ENCODE results near the gene DLG2. TPM values are rescaled to one million over a fixed set of nuclear protein-coding genes. Genes with fewer than 3 reads are reported as not detected.

DLG2 gene
- total RNA-seq, 1 donor from 2014 or later: 2.1 TPM

DNA sequence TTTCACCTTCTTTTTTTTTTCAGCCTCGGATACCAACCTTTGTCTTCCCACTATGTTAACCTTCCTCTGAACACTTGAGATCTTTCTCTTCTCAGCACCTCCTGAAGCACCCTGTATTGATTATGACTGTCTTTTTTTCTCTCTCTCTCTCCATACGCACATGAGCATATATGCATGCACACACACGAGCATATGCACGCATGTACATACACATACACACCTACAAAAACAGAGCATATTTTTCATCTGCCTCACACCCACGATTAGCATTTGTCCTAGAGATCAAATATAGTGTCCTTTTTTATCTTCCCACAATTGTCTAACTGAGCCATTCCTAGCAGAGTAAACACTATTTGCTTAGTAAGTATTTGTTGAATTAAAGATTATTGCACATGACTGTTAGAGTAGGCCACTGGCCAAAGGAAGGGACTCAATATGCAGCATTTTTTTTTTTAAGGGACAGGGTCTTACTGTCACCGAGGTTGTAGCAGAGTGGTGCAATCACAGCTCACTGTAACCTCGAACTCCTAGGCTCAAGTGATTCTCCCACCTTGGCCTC lies 1718.8 kb downstream of the DLG2 start:
- intact Hi-C loops (cut with micrococcal nuclease): no loop called here
- Mint-ChIP-seq H3K27me3 (ENCODE audit: insufficient read depth) (no peaks in the 10 kb centered on the region), H3K4me1 (ENCODE audit: low read depth) (no peaks in the 10 kb centered on the region), H3K27ac (no peak overlapping the region), H3K4me3 (no peak overlapping the region), H3K9me3 (no peaks in the 10 kb centered on the region), H3K36me3 (ENCODE audit: low read depth) (no peaks in the 10 kb centered on the region)
- DNase-seq (ENCODE audit: low spot score): no peak

DNA sequence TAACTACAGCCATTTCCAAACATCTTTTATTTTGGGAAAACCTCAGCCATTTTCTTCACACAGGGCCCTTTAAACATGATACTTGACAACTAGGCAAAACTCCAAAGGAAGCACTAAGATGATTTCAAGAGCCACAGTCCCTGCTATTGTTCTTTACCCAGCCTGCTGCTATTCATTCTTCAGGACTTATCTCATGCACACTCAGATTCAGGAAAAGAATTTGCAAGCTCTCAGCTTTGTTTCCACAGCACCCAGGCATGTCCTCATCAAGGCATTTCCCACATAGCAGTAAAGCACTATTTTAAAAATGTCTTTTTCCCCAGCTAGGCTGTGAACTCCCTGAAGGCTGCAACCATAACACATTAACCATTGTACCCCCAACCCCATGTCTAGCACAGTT lies 1731.6 kb downstream of the DLG2 start:
- no peak for DNase-seq (ENCODE audit: low spot score)
- H3K9me3 Mint-ChIP-seq: no peaks in the 10 kb centered on the region
- no peaks in the 10 kb centered on the region for H3K36me3 Mint-ChIP-seq (ENCODE audit: low read depth)
- no peak overlapping the region for H3K4me3 Mint-ChIP-seq
- H3K27ac Mint-ChIP-seq: no peak overlapping the region
- intact Hi-C loops (cut with micrococcal nuclease): no loop called here
- H3K4me1 Mint-ChIP-seq (ENCODE audit: low read depth): no peaks in the 10 kb centered on the region
- no peaks in the 10 kb centered on the region for H3K27me3 Mint-ChIP-seq (ENCODE audit: insufficient read depth)

DNA sequence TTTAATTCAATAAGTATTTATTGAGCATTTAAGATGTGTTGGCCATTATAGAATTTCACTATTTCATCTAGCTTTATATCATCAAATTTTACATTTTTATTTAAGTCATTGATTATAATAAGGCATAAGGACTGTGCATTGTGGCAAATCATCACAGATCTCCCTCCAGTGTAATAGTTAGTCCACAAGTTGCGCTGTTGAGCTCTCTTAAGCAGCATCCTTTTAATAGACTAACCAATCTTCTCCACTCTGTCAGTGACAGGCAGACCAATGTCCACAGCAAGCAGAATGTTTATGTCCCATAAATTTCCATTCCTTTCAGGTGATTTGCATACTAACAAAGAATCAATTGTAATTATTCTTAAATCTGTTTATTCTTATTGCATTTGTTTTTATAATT lies 1745.7 kb downstream of the DLG2 start:
- Mint-ChIP-seq H3K27ac (no peak overlapping the region), H3K4me3 (no peak overlapping the region), H3K36me3 (ENCODE audit: low read depth) (no peaks in the 10 kb centered on the region), H3K9me3 (no peaks in the 10 kb centered on the region), H3K4me1 (ENCODE audit: low read depth) (no peaks in the 10 kb centered on the region), H3K27me3 (ENCODE audit: insufficient read depth) (no peaks in the 10 kb centered on the region)
- intact Hi-C loops (cut with micrococcal nuclease): no loop called here
- DNase-seq (ENCODE audit: low spot score): no peak

DNA sequence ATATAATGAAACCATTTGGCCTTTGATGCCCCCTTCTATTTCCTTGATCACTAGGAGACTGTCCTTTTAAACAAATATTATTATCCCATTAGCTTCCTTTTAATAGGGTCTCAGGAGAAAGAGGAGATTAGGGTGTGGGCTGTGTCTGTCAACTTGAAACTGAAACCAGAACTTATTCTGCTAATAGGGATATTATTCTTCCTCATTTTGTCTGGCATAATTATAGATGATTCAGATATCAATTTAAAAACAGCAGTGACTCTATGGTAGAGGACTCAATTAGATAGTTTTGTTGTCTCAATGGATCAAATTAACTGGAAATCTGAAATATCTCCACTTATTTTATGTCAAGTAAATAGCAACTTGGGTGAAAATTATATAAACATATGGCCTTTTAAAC lies 1756.1 kb downstream of the DLG2 start:
- no peak overlapping the region for H3K27ac Mint-ChIP-seq
- intact Hi-C loops (cut with micrococcal nuclease): no loop called here
- H3K4me3 Mint-ChIP-seq: no peak overlapping the region
- no peak for DNase-seq (ENCODE audit: low spot score)
- H3K36me3 Mint-ChIP-seq (ENCODE audit: low read depth): no peaks in the 10 kb centered on the region
- no peaks in the 10 kb centered on the region for H3K27me3 Mint-ChIP-seq (ENCODE audit: insufficient read depth)
- H3K4me1 Mint-ChIP-seq (ENCODE audit: low read depth): no peaks in the 10 kb centered on the region
- H3K9me3 Mint-ChIP-seq: no peaks in the 10 kb centered on the region

DNA sequence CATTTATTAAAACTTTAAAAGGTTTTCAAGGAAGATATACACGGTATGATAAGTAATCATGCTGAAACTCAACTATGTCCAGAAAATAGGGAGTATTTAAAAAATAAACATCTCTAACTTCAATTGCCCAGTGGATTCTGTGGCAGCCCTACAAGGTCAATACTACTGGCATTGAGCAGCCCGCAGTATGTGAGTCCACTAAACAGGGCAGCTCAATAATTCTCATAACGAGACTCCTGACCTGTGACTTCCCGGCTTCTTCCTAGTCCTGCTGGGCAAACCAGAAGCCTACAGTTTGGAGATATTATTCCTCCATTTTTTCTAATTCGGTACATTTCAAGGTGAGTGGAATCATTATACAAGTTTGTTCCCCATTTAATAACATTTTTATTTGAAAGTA lies 1760.5 kb downstream of the DLG2 start:
- no peaks in the 10 kb centered on the region for H3K27me3 Mint-ChIP-seq (ENCODE audit: insufficient read depth)
- no peaks in the 10 kb centered on the region for H3K4me1 Mint-ChIP-seq (ENCODE audit: low read depth)
- no peaks in the 10 kb centered on the region for H3K9me3 Mint-ChIP-seq
- H3K27ac Mint-ChIP-seq: no peak overlapping the region
- DNase-seq (ENCODE audit: low spot score): no peak
- H3K36me3 Mint-ChIP-seq (ENCODE audit: low read depth): no peaks in the 10 kb centered on the region
- no peak overlapping the region for H3K4me3 Mint-ChIP-seq
- intact Hi-C loops (cut with micrococcal nuclease): no loop called here

DNA sequence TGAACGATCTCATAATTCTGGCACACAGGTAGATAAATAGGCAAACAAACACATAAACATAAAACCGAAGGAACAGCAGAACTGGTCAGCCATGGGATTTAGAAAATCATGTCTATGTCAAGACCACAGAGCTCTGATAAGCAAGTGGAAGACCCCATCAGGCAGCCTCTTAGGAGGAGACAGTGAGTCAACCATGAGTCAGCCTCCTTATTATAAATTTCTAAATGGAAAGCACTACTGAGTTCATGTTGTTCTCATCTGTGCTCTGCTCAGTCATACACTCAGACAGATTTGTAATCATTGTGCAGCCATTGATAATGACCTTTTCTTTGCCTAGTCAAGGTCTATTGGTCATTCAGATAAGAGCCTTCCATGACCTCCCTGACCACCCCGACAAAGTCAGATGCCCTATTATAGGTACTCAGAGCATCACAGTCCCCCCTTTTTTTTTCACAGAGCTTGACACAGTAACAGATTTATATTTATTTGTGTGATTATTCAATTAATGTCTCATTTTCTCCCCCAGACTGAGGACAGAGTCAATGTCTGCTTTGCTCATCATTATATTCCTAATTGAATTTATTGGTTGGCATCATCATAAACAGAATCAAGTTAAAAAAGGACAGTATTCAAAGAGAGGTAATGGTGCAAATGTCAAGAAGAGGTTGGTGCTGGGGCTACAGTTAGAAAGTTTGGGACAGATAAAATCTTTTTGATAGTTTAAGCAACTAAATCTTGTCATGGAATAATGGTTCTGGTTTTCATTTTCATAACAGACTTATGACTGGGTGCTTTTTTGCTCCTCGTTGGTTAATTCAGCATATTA lies 1761.3 kb downstream of the DLG2 start:
- no peaks in the 10 kb centered on the region for H3K36me3 Mint-ChIP-seq (ENCODE audit: low read depth)
- no peaks in the 10 kb centered on the region for H3K9me3 Mint-ChIP-seq
- no peak overlapping the region for H3K27ac Mint-ChIP-seq
- H3K4me1 Mint-ChIP-seq (ENCODE audit: low read depth): no peaks in the 10 kb centered on the region
- intact Hi-C loops (cut with micrococcal nuclease): no loop called here
- H3K27me3 Mint-ChIP-seq (ENCODE audit: insufficient read depth): no peaks in the 10 kb centered on the region
- DNase-seq (ENCODE audit: low spot score): no peak
- no peak overlapping the region for H3K4me3 Mint-ChIP-seq

DNA sequence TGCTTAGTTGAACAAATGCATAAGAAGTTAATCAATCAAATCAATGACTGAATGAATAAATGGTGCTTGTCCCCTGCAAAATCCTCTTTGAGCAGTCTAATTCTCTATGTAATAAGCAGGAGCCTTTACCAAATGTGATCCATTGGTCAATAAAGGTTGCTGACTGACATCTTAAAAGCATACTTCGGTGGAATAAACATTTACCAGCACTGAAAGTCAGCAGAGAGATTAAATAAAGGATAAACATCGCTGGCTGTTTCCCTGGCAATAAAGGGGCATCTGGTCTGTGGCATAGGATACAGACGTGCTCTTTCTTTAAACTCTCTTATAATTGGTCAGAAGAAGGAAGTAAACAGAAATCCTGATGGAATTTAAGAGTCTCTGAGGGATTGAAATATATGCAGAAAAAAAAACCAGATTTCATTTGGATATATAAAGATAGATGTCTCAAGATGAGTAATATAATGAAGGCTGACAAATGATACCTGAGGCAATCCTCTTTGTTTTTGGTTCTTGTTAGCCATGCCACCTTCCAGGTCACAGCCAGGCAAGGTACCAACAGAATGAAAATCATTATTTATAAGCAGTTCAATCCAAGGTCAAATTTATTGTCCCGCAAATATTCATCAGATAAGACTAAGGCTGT lies 1762.6 kb downstream of the DLG2 start:
- DNase-seq (ENCODE audit: low spot score): no peak
- Mint-ChIP-seq H3K4me3 (no peak overlapping the region), H3K27ac (no peak overlapping the region), H3K36me3 (ENCODE audit: low read depth) (no peaks in the 10 kb centered on the region), H3K27me3 (ENCODE audit: insufficient read depth) (no peaks in the 10 kb centered on the region), H3K9me3 (no peaks in the 10 kb centered on the region), H3K4me1 (ENCODE audit: low read depth) (no peaks in the 10 kb centered on the region)
- intact Hi-C loops (cut with micrococcal nuclease): no loop called here

DNA sequence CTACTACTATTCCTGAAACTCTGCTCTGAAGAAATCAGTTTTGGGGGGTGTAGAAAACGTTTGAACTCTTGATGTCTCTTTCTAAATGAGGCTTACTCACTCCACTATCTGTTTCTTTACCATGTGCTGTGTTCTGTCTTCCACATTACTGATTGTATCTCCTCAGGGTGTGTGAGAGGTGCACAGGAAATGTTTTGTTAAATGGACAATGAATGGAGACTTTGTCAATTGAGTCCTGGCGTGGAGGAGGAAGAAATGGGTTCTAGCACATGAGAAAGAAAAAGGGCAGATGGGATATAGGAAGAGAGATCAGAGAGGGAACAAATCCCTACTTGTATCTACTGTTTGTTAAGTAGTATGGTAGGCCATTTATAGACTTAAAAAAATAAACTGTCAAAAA lies 1763.9 kb downstream of the DLG2 start:
- Mint-ChIP-seq H3K27me3 (ENCODE audit: insufficient read depth) (no peaks in the 10 kb centered on the region), H3K9me3 (peaks cover 7% of the 10 kb centered on the region), H3K4me3 (no peak overlapping the region), H3K4me1 (ENCODE audit: low read depth) (no peaks in the 10 kb centered on the region), H3K27ac (no peak overlapping the region), H3K36me3 (ENCODE audit: low read depth) (no peaks in the 10 kb centered on the region)
- DNase-seq (ENCODE audit: low spot score): no peak
- intact Hi-C loops (cut with micrococcal nuclease): no loop called here

DNA sequence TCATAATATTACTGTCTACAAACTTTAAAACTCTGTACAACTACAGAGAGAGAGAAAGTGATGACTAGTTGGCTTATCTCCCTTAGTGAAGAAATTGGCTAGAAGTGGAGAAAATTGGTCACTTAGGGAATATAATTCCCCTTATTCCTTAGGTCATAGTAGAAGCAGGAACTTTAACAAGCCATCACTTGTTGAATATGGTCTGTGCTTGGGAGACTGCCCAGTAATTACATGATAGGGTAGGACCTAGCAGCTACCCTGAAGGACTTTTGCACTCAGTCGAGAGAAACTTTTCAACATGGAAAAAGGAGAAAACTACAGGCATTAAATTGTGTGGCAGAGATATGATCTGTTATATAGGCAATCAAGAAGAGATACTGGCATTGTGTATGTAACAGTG lies 1764.5 kb downstream of the DLG2 start:
- peaks cover 7% of the 10 kb centered on the region for H3K9me3 Mint-ChIP-seq
- H3K4me3 Mint-ChIP-seq: no peak overlapping the region
- intact Hi-C loops (cut with micrococcal nuclease): no loop called here
- H3K27ac Mint-ChIP-seq: no peak overlapping the region
- no peaks in the 10 kb centered on the region for H3K36me3 Mint-ChIP-seq (ENCODE audit: low read depth)
- DNase-seq (ENCODE audit: low spot score): no peak
- H3K27me3 Mint-ChIP-seq (ENCODE audit: insufficient read depth): no peaks in the 10 kb centered on the region
- H3K4me1 Mint-ChIP-seq (ENCODE audit: low read depth): no peaks in the 10 kb centered on the region

DNA sequence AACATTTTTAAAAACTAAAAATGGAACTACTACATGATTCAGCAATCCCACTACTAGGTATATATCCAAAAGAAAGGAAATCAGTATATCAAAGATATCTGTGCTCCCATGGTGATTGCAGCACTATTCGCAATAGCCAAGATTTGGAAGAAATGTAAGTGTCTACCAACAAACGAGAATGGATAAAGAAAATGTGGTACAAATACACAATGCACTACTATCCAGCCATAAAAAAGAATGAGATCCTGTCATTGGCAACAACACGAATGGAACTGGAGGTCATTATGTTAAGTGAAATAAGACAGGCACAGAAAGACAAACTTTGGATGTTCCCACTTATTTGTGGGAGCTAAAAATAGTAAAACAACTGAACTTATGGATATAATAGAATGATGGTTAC lies 1765.1 kb downstream of the DLG2 start:
- H3K9me3 Mint-ChIP-seq: peaks cover 7% of the 10 kb centered on the region
- no peak overlapping the region for H3K27ac Mint-ChIP-seq
- no peaks in the 10 kb centered on the region for H3K4me1 Mint-ChIP-seq (ENCODE audit: low read depth)
- no peak overlapping the region for H3K4me3 Mint-ChIP-seq
- H3K36me3 Mint-ChIP-seq (ENCODE audit: low read depth): no peaks in the 10 kb centered on the region
- intact Hi-C loops (cut with micrococcal nuclease): no loop called here
- no peaks in the 10 kb centered on the region for H3K27me3 Mint-ChIP-seq (ENCODE audit: insufficient read depth)
- DNase-seq (ENCODE audit: low spot score): no peak

DNA sequence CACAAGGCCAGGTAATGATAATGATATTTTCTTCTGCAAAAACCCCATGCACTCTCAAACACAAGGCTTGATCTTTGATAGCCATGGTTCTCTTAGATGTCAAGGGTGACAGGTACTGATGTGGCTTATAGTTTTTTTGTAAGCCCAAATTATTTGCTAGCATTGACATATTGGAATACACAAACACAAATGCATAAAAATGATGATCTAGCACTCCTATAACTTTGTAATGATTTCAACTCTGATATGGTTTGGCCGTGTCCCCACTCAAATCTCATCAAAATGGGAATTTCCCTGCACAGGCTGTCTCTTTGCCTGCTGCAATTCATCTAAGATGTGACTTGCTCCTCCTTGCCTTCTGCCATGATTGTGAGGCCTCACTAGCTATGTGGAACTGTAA lies 1768.5 kb downstream of the DLG2 start:
- Mint-ChIP-seq H3K27me3 (ENCODE audit: insufficient read depth) (no peaks in the 10 kb centered on the region), H3K4me3 (no peak overlapping the region), H3K4me1 (ENCODE audit: low read depth) (no peaks in the 10 kb centered on the region), H3K36me3 (ENCODE audit: low read depth) (no peaks in the 10 kb centered on the region), H3K9me3 (peaks cover 7% of the 10 kb centered on the region), H3K27ac (no peak overlapping the region)
- intact Hi-C loops (cut with micrococcal nuclease): no loop called here
- no peak for DNase-seq (ENCODE audit: low spot score)

DNA sequence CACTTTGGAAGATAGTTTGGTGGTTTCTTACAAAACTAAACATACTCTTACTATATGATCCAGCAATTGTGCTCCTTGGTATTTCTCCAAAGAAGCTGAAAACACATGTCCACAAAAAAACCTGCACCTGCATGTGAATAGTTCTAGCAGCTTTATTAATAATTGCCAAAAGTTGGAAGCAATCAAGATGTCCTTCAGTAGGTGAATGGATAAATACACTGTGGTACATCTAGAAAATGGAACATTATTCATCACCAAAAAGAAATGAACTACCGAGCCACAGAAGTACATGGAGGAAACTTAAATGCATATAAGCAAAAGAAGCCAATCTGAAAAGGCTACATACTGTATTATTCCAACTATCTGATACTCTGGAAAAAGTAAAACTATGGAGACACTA lies 1771.9 kb downstream of the DLG2 start:
- Mint-ChIP-seq H3K27me3 (ENCODE audit: insufficient read depth) (no peaks in the 10 kb centered on the region), H3K9me3 (peaks cover 7% of the 10 kb centered on the region), H3K4me3 (no peak overlapping the region), H3K4me1 (ENCODE audit: low read depth) (no peaks in the 10 kb centered on the region), H3K27ac (no peak overlapping the region), H3K36me3 (ENCODE audit: low read depth) (no peaks in the 10 kb centered on the region)
- DNase-seq (ENCODE audit: low spot score): no peak
- intact Hi-C loops (cut with micrococcal nuclease): no loop called here

DNA sequence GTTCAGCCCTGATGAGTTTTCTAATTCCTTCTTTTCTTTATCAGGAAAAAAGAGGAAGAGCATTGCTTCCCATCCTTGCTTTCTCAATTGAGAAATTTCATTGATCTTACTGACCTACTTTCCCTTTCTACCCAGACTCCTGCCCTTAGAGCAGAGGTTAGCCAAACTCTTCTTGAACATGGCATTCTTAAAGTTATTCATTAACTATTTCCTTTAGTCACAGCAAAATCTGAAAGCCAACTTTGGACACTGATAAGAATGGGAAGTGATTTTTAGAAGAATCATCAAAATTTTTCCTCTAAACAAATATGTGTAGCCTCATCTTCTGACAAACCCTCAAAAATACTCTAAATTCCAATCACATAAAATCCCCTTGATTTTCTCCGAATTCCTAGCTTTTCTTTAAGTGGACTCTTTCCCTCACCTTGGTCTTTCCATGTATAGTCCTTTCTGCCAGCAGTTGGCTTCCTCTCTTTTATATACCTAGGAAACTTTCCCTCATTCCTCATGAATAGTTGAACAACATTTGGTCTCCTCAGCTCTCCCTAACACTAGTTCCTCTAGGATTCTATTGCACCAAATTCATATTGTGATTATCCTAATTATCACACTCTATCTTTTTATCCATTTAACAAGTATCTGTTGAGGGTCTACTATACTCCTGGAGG lies 1774.2 kb downstream of the DLG2 start:
- intact Hi-C loops (cut with micrococcal nuclease): no loop called here
- Mint-ChIP-seq H3K4me1 (ENCODE audit: low read depth) (no peaks in the 10 kb centered on the region), H3K27ac (no peak overlapping the region), H3K36me3 (ENCODE audit: low read depth) (no peaks in the 10 kb centered on the region), H3K27me3 (ENCODE audit: insufficient read depth) (no peaks in the 10 kb centered on the region), H3K9me3 (no peaks in the 10 kb centered on the region), H3K4me3 (no peak overlapping the region)
- DNase-seq (ENCODE audit: low spot score): no peak
